ENCODE data around the gene MYZAP. TPM values are rescaled to one million over a fixed set of nuclear protein-coding genes. Genes with fewer than 3 reads are reported as not detected.

MYZAP gene
- polyA plus RNA-seq, 1 donor from 2014 or later = not detected

- no peaks in the 10 kb centered on the region for H3K79me2 ChIP-seq (replicated peaks; ENCODE audit: insufficient read depth, low read length)
- no peak overlapping the region for H3K27ac ChIP-seq (ENCODE audit: low read length)
- H3K27me3 ChIP-seq (ENCODE audit: insufficient read depth, low read depth, low read length) = no peaks in the 10 kb centered on the region
- H2AFZ ChIP-seq (ENCODE audit: low read depth, low read length) = no peak overlapping the region
- TF ChIP-seq REST (IDR thresholded peaks at IDR 0.05; ENCODE audit: borderline replicate concordance) = no peak
- TF ChIP-seq EZH2 (IDR thresholded peaks at IDR 0.05; ENCODE audit: borderline replicate concordance, insufficient read depth, low read length, poor library complexity, severe bottlenecking) = no peak
- no peak for TF ChIP-seq MXI1 (conservative IDR thresholded peaks at IDR 0.05; ENCODE audit: poor library complexity, severe bottlenecking)
- TF ChIP-seq EP300 (conservative IDR thresholded peaks at IDR 0.05; ENCODE audit: poor library complexity, severe bottlenecking) = no peak
- no peak for TF ChIP-seq CTCF (IDR thresholded peaks at IDR 0.05; ENCODE audit: poor library complexity, severe bottlenecking)
- TF ChIP-seq RAD21 (conservative IDR thresholded peaks at IDR 0.05) = no peak
- no peak for TF ChIP-seq POLR2AphosphoS5 (IDR thresholded peaks at IDR 0.05)
- TF ChIP-seq TAF1 (IDR thresholded peaks at IDR 0.05; ENCODE audit: low read depth) = no peak
- no peak for TF ChIP-seq SMC3 (conservative IDR thresholded peaks at IDR 0.05; ENCODE audit: poor library complexity)
- H3K4me3 ChIP-seq (ENCODE audit: low read length) = no peak overlapping the region
- no peaks in the 10 kb centered on the region for H3K36me3 ChIP-seq (ENCODE audit: insufficient read depth, low read length)
- no peak overlapping the region for H3K9ac ChIP-seq (ENCODE audit: low read length)
- H3K9me3 ChIP-seq (ENCODE audit: low read length) = no peaks in the 10 kb centered on the region
- no peaks in the 10 kb centered on the region for H3K9me2 ChIP-seq (ENCODE audit: insufficient read depth, low read length)
- no peaks in the 10 kb centered on the region for H3F3A ChIP-seq (ENCODE audit: insufficient read depth, low read length, poor library complexity, severe bottlenecking)
- H4K20me1 ChIP-seq (ENCODE audit: insufficient read depth) = no peaks in the 10 kb centered on the region
- no peak overlapping the region for H3K4me2 ChIP-seq (ENCODE audit: low read length)
These were observed 79.9 kb downstream of the MYZAP start for GRCh38 chr15:57671636-57672035.

GRCh38 chr15:57675481-57676181 lies 83.9 kb downstream of the MYZAP start:
- Histone ChIP-seq H3K27me3 (ENCODE audit: insufficient read depth, low read depth, low read length) (no peaks in the 10 kb centered on the region), H3K79me2 (replicated peaks; ENCODE audit: insufficient read depth, low read length) (no peaks in the 10 kb centered on the region), H3K4me3 (ENCODE audit: low read length) (no peak overlapping the region), H3K36me3 (ENCODE audit: insufficient read depth, low read length) (no peaks in the 10 kb centered on the region), H3K4me2 (ENCODE audit: low read length) (no peak overlapping the region), H3K27ac (ENCODE audit: low read length) (no peak overlapping the region), H2AFZ (ENCODE audit: low read depth, low read length) (no peak overlapping the region), H4K20me1 (ENCODE audit: insufficient read depth) (no peaks in the 10 kb centered on the region), H3F3A (ENCODE audit: insufficient read depth, low read length, poor library complexity, severe bottlenecking) (no peaks in the 10 kb centered on the region), H3K9me2 (ENCODE audit: insufficient read depth, low read length) (no peaks in the 10 kb centered on the region), H3K9ac (ENCODE audit: low read length) (no peak overlapping the region), H3K9me3 (ENCODE audit: low read length) (no peaks in the 10 kb centered on the region)
- TF ChIP-seq EZH2 (IDR thresholded peaks at IDR 0.05; ENCODE audit: borderline replicate concordance, insufficient read depth, low read length, poor library complexity, severe bottlenecking) = no peak
- no peak for TF ChIP-seq REST (IDR thresholded peaks at IDR 0.05; ENCODE audit: borderline replicate concordance)
- no peak for TF ChIP-seq POLR2AphosphoS5 (IDR thresholded peaks at IDR 0.05)
- no peak for TF ChIP-seq EP300 (conservative IDR thresholded peaks at IDR 0.05; ENCODE audit: poor library complexity, severe bottlenecking)
- no peak for TF ChIP-seq MXI1 (conservative IDR thresholded peaks at IDR 0.05; ENCODE audit: poor library complexity, severe bottlenecking)
- no peak for TF ChIP-seq TAF1 (IDR thresholded peaks at IDR 0.05; ENCODE audit: low read depth)
- TF ChIP-seq RAD21 (conservative IDR thresholded peaks at IDR 0.05) = no peak
